Chondrocyte (in vitro differentiated cells): ENCODE data around the gene CEACAM6. TPM values are rescaled to one million over a fixed set of nuclear protein-coding genes. Genes with fewer than 3 reads are reported as not detected.

Experiments used
- DNase-seq: peaks from one replicate; pipeline ENCODE4 v3.0.0; 2021; ENCODE audit warnings: mixed read lengths, low spot score
- H3K27ac Mint-ChIP-seq: one replicate; pipeline ENCODE4 v1.8.0; 2021; ENCODE audit warnings: mild to moderate bottlenecking, moderate library complexity, mixed read lengths; ENCODE audit not compliant: unreplicated experiment
- H3K27me3 Mint-ChIP-seq: 2 replicates; pipeline ENCODE4 v1.8.0; 2021; ENCODE audit warnings: low read depth, mixed read lengths
- H3K36me3 Mint-ChIP-seq: 2 replicates; pipeline ENCODE4 v1.8.0; 2021; ENCODE audit warnings: low read depth, mixed read lengths
- H3K4me1 Mint-ChIP-seq: 2 replicates; pipeline ENCODE4 v1.8.0; 2021; ENCODE audit warnings: low read depth, mild to moderate bottlenecking, mixed read lengths
- H3K4me3 Mint-ChIP-seq: one replicate; pipeline ENCODE4 v1.8.0; 2021; ENCODE audit warnings: mild to moderate bottlenecking, moderate library complexity, mixed read lengths; ENCODE audit not compliant: unreplicated experiment
- H3K9me3 Mint-ChIP-seq: 2 replicates; pipeline ENCODE4 v1.8.0; 2021; ENCODE audit warnings: low read depth, mixed read lengths
- CTCF ChIP-seq: fragments of 200-600 bp; sonication (generic); IDR thresholded peaks from 2 replicates; pipeline ENCODE4 v1.5.0; 2021; ENCODE audit warnings: antibody characterized with exemption, mild to moderate bottlenecking, moderate library complexity
- total RNA-seq: library from RNA; stranded (reverse); gene quantifications from 3 replicates; pipeline ENCODE4 v1.2.1, GENCODE V29; 2021

CEACAM6 gene
- total RNA-seq, 1 donor from 2014 or later, result not detected

GRCh38 chr19:41726493-41726892 lies 28.8 kb upstream of the CEACAM6 start:
- no peaks in the 10 kb centered on the region for H3K4me1 Mint-ChIP-seq

GRCh38 chr19:41734156-41734555 lies 21.2 kb upstream of the CEACAM6 start:
- Mint-ChIP-seq H3K27me3 (peaks cover 32% of the 10 kb centered on the region), H3K9me3 (no peaks in the 10 kb centered on the region), H3K4me3 (no peak overlapping the region), H3K4me1 (no peaks in the 10 kb centered on the region), H3K27ac (no peak overlapping the region), H3K36me3 (no peaks in the 10 kb centered on the region)
- TF ChIP-seq CTCF, result no peak
- no peak for DNase-seq

More at GRCh38 chr19:41726493-41726892, 28.8 kb upstream of the CEACAM6 start:
- TF ChIP-seq CTCF, result no peak
- no peak for DNase-seq
- H3K27ac Mint-ChIP-seq, result no peak overlapping the region
- peaks cover 21% of the 10 kb centered on the region for H3K27me3 Mint-ChIP-seq
- H3K36me3 Mint-ChIP-seq, result no peaks in the 10 kb centered on the region
- no peaks in the 10 kb centered on the region for H3K9me3 Mint-ChIP-seq
- H3K4me3 Mint-ChIP-seq, result no peak overlapping the region

DNA sequence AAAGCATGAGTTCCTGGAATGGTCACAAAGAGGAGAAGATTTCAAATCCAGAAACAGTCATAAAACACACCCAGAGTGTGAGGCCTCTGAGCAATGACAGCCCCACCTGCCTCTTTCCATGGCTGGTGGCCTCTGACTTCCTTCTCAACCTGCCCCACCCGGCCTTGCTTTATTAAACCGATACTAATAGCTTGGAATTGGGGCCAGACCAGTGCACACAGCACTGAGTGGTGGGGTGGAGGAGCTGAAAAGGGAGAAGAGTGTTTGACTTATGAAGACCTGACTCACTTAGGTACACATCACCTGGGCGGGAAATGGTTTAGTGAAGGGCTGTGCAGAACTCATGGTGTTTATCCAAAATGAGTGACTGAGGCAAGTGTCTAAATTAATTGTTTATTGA lies 20.7 kb upstream of the CEACAM6 start:
- Mint-ChIP-seq H3K4me1 (no peaks in the 10 kb centered on the region), H3K9me3 (no peaks in the 10 kb centered on the region), H3K4me3 (no peak overlapping the region), H3K36me3 (no peaks in the 10 kb centered on the region), H3K27me3 (peaks cover 34% of the 10 kb centered on the region), H3K27ac (no peak overlapping the region)
- TF ChIP-seq CTCF, result no peak
- DNase-seq, result no peak

GRCh38 chr19:41735071-41735600 lies 20.2 kb upstream of the CEACAM6 start:
- DNase-seq, result no peak
- H3K4me3 Mint-ChIP-seq, result no peak overlapping the region
- no peaks in the 10 kb centered on the region for H3K4me1 Mint-ChIP-seq

DNA sequence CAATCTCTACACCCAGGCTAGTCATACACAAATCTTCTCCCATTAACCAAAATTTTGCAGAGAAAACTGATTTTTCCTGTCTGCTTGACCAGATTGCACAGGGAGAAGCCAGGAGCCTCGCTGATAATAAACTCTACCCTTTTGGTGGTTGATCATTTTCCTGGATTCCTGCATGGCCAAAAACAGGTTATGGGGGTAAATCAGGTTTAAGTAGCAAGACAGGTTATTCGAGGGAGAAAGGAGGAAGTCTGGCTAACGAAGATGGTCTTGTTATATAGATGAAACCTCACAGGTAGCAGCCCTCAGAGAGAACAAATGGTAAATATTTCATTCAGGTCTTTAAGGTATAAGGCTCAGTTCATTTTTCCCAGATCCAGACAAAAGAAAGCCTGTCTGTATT lies 16.0 kb upstream of the CEACAM6 start:
- H3K36me3 Mint-ChIP-seq, result no peaks in the 10 kb centered on the region
- no peak for TF ChIP-seq CTCF
- H3K4me3 Mint-ChIP-seq, result no peak overlapping the region
- no peak for DNase-seq
- no peaks in the 10 kb centered on the region for H3K4me1 Mint-ChIP-seq
- no peaks in the 10 kb centered on the region for H3K9me3 Mint-ChIP-seq
- no peak overlapping the region for H3K27ac Mint-ChIP-seq
- peaks cover 36% of the 10 kb centered on the region for H3K27me3 Mint-ChIP-seq

More at GRCh38 chr19:41735071-41735600, 20.2 kb upstream of the CEACAM6 start:
- H3K36me3 Mint-ChIP-seq, result no peaks in the 10 kb centered on the region
- no peak for TF ChIP-seq CTCF
- no peak overlapping the region for H3K27ac Mint-ChIP-seq
- H3K27me3 Mint-ChIP-seq, result peaks cover 36% of the 10 kb centered on the region
- no peaks in the 10 kb centered on the region for H3K9me3 Mint-ChIP-seq
